Panc1 (cell line): ENCODE measurements around the gene GPBP1L1. TPM values are rescaled to one million over a fixed set of nuclear protein-coding genes. Genes with fewer than 3 reads are reported as not detected.

Source experiments
- ATAC-seq: fragments of 200-7000 bp; cut with Tn5 transposase; 2 replicates; pipeline ENCODE4 v1.9.1; 2020; ENCODE audit warnings: mild to moderate bottlenecking, moderate library complexity
- Bru-seq: library from RNA; stranded (reverse); fragments of 400-500 nt; gene quantifications from one replicate; lab custom pipeline; 2021; lab: Mats Ljungman, UMichigan
- BruChase-seq, 2 experiments: library from RNA; stranded (reverse); fragments of 400-500 nt; gene quantifications; one replicate each; lab custom pipeline; 2021; lab: Mats Ljungman, UMichigan
- BruUV-seq: library from RNA; stranded (reverse); fragments of 400-500 nt; replicated peaks from 2 replicates; lab custom pipeline; 2021; lab: Mats Ljungman, UMichigan
- CTCF ChIA-PET: fragments of 300-600 bp; sonication (Branson Sonifier 250); formaldehyde crosslinking; loops from one replicate; lab custom pipeline; 2022; ENCODE audit warnings: antibody characterized with exemption; lab: Charles Lee
- POLR2A ChIA-PET: fragments of 300-600 bp; sonication (Branson Sonifier 250); formaldehyde crosslinking; loops from one replicate; lab custom pipeline; 2022; ENCODE audit warnings: antibody characterized with exemption; lab: Charles Lee
- DNase-seq: peaks from one replicate; pipeline ENCODE4 v3.0.0-alpha.2; 2010; ENCODE audit warnings: low read depth, low spot score
- H3K27ac ChIP-seq: 2 replicates; pipeline ENCODE4 v1.5.1; 2011; ENCODE audit warnings: mild to moderate bottlenecking, low read length, inconsistent platforms
- H3K27me3 ChIP-seq: fragments of 200-500 bp; sonication (Bioruptor generic); 2 replicates; pipeline ENCODE4 v1.6.0; 2014; ENCODE audit warnings: low read length, inconsistent platforms; ENCODE audit not compliant: control insufficient read depth, insufficient read depth
- H3K36me3 ChIP-seq: fragments of 200-500 bp; sonication (Bioruptor generic); 2 replicates; pipeline ENCODE4 v1.5.1; 2014; ENCODE audit warnings: inconsistent platforms, mild to moderate bottlenecking, low read length, moderate library complexity; ENCODE audit not compliant: control insufficient read depth, insufficient read depth
- H3K4me1 ChIP-seq: 2 replicates; pipeline ENCODE4 v1.5.1; 2011; ENCODE audit warnings: inconsistent platforms, mild to moderate bottlenecking, low read length, moderate library complexity; ENCODE audit not compliant: control insufficient read depth, insufficient read depth
- H3K4me3 ChIP-seq, 2 experiments: 2 replicates each; pipeline ENCODE4 v1.5.1; 2011 to 2012; ENCODE audit warnings: low read depth in 2 of 2, low read length in 2 of 2, mild to moderate bottlenecking in 2 of 2, inconsistent platforms in 1 of 2, moderate library complexity in 1 of 2
- H3K9me3 ChIP-seq: fragments of 200-500 bp; sonication (Bioruptor generic); 2 replicates; pipeline ENCODE4 v1.5.1; 2014; ENCODE audit warnings: low read depth, mild to moderate bottlenecking, inconsistent platforms, low read length, moderate library complexity; ENCODE audit not compliant: control insufficient read depth, insufficient read depth
- CTCF ChIP-seq: fragments of 450-650 bp; IDR thresholded peaks from 2 replicates; pipeline ENCODE4 v1.5.1; 2017; ENCODE audit warnings: mild to moderate bottlenecking
- POLR2AphosphoS5 ChIP-seq: IDR thresholded peaks from 2 replicates; pipeline ENCODE4 v1.6.1; 2012; ENCODE audit warnings: mild to moderate bottlenecking, low read depth, low read length, moderate library complexity
- REST ChIP-seq, 2 experiments: IDR thresholded peaks; 2 replicates each; pipeline ENCODE4 v1.6.1; 2011 to 2012; ENCODE audit warnings: low read depth in 2 of 2, control low read depth in 1 of 2, low read length in 1 of 2, mild to moderate bottlenecking in 1 of 2, moderate library complexity in 1 of 2; ENCODE audit not compliant: insufficient read depth in 1 of 2
- SIN3A ChIP-seq: IDR thresholded peaks from 2 replicates; pipeline ENCODE4 v1.6.1; 2012; ENCODE audit warnings: low read depth, mild to moderate bottlenecking, low read length, moderate library complexity, borderline replicate concordance; ENCODE audit not compliant: insufficient read depth
- TCF7L2 ChIP-seq: IDR thresholded peaks from 2 replicates; pipeline ENCODE4 v1.6.1; 2011; ENCODE audit warnings: mild to moderate bottlenecking, low read depth, low read length, inconsistent platforms
- in situ Hi-C: cut with HindIII; loops from 2 replicates; pipeline ENCODE4 v1.10.0; 2016; ENCODE audit warnings: low sequenced_read_pairs, low pct_unique_long_range_greater_than_20kb
- intact Hi-C: fragments of 100-400 bp; cut with micrococcal nuclease; formaldehyde crosslinking; loops from one replicate; pipeline ENCODE4 v1.10.0; 2022; ENCODE audit not compliant: unreplicated experiment
- long read RNA-seq: library from polyadenylated mRNA; unstranded; transcript quantifications from one replicate; pipeline ENCODE4 v2.0.0, GENCODE V29; 2021; ENCODE audit not compliant: unreplicated experiment
- polyA plus RNA-seq: library from polyadenylated mRNA; unstranded; fragments of >200 nt; gene quantifications from one replicate; pipeline ENCODE4 v1.2.1, GENCODE V29; 2012; ENCODE audit warnings: missing spikeins; ENCODE audit not compliant: insufficient read length
- total RNA-seq: library from RNA; stranded (reverse); gene quantifications from one replicate; pipeline ENCODE4 v1.2.1, GENCODE V29; 2021; ENCODE audit not compliant: unreplicated experiment

GPBP1L1 gene
- total RNA-seq (130 TPM), Bru-seq, nascent RNA (percentile 95 among the genes with signal in this experiment), BruChase-seq, experiment 1, labeled RNA remaining after a 2-hour chase (percentile 94 among the genes with signal in this experiment), BruChase-seq, experiment 2, labeled RNA remaining after a 6-hour chase (percentile 95 among the genes with signal in this experiment)
- 61.0 TPM for polyA plus RNA-seq
- long read RNA-seq, transcript GPBP1L1-201 (12 exons, 3,599 nt): minor isoform, 5 of 108 reads
- long read RNA-seq, transcript GPBP1L1-202 (13 exons, 3,736 nt): major isoform, 15 of 108 reads
- long read RNA-seq, partial matches to known transcripts: 12 of 108 reads
- long read RNA-seq, other reads (novel, unspliced or antisense): 74 of 108 reads

- H3K4me3 ChIP-seq: peak within 1 kb of the TSS; percentile 99 to 100
- intact Hi-C loops (loop anchor here (5.0 kb wide), 1 partner anchor 196 kb away; no protein-coding TSS in a partner anchor), in situ Hi-C loops (loop anchor here (25.0 kb wide), 1 partner anchor 176 kb away; no protein-coding TSS in a partner anchor)
- H3K36me3 ChIP-seq: peaks cover 17% of the 10 kb centered on the region
- TF ChIP-seq CTCF: no peak
- TF ChIP-seq SIN3A: peak; percentile 50; the same call in 1 of the 2 replicates
- TF ChIP-seq REST (IDR thresholded peaks at IDR 0.05; ENCODE audit: insufficient read depth in 1 of 2, low read depth in 2 of 2, low read length in 1 of 2): no peak
- no peak; the same call in 1 of the 2 replicates for TF ChIP-seq TCF7L2
- TF ChIP-seq POLR2AphosphoS5: peak; percentile 89; the same call in 1 of the 2 replicates
- BruUV-seq: no TSS peak
- ATAC-seq: peak; percentile 87
- peaks cover 37% of the 10 kb centered on the region for H3K4me1 ChIP-seq
- CTCF ChIA-PET: interaction anchor here (0.6 kb wide), 1 partner anchor 235 kb away, joined by 3 read pairs; no protein-coding TSS in a partner anchor
- POLR2A ChIA-PET: interaction anchor here (0.5 to 1.0 kb wide), 6 partner anchors 10 to 1363 kb away, joined by 3 to 12 read pairs (median 4); no protein-coding TSS in a partner anchor
- peak within 1 kb of the TSS; percentile 100 for H3K27ac ChIP-seq
- H3K9me3 ChIP-seq: no peaks in the 10 kb centered on the region
- peak; percentile 91 for DNase-seq
- no peaks in the 10 kb centered on the region for H3K27me3 ChIP-seq
These were observed at the start of gene GPBP1L1 for GRCh38 chr1:45686288-45687013. Gene GPBP1L1 (minus strand): TSS chr1:45686533. CDS start chr1:45659087, 27,446 bp downstream.

- BruUV-seq: no TSS peak
- TF ChIP-seq SIN3A: no peak
- ChIA-PET CTCF (no interaction called here), POLR2A (no interaction called here)
- Histone ChIP-seq H3K4me1 (no peaks in the 10 kb centered on the region), H3K27ac (no peak overlapping the region), H3K9me3 (no peaks in the 10 kb centered on the region), H3K36me3 (peaks cover 6% of the 10 kb centered on the region), H3K27me3 (no peaks in the 10 kb centered on the region), H3K4me3 (no peak overlapping the region)
- no peak for DNase-seq
- no peak for ATAC-seq
- intact Hi-C loops: no loop called here
- in situ Hi-C loops: no loop called here
These were observed 44.5 kb upstream of the GPBP1L1 start for GRCh38 chr1:45730780-45731319.
